ENCODE results near the gene LIF. TPM values are rescaled to one million over a fixed set of nuclear protein-coding genes. Genes with fewer than 3 reads are reported as not detected.

LIF gene
- total RNA-seq, 1 donor from 2014 or later = 2.3 TPM

- Mint-ChIP-seq H3K4me3 (ENCODE audit: low read depth) (no peak overlapping the region), H3K27me3 (peaks cover 6% of the 10 kb centered on the region), H3K9me3 (ENCODE audit: low read depth) (peaks cover 8% of the 10 kb centered on the region), H3K36me3 (ENCODE audit: insufficient read depth) (no peaks in the 10 kb centered on the region), H3K27ac (no peak overlapping the region), H3K4me1 (ENCODE audit: low read depth) (peaks cover 33% of the 10 kb centered on the region)
- TF ChIP-seq, protein P1, sequence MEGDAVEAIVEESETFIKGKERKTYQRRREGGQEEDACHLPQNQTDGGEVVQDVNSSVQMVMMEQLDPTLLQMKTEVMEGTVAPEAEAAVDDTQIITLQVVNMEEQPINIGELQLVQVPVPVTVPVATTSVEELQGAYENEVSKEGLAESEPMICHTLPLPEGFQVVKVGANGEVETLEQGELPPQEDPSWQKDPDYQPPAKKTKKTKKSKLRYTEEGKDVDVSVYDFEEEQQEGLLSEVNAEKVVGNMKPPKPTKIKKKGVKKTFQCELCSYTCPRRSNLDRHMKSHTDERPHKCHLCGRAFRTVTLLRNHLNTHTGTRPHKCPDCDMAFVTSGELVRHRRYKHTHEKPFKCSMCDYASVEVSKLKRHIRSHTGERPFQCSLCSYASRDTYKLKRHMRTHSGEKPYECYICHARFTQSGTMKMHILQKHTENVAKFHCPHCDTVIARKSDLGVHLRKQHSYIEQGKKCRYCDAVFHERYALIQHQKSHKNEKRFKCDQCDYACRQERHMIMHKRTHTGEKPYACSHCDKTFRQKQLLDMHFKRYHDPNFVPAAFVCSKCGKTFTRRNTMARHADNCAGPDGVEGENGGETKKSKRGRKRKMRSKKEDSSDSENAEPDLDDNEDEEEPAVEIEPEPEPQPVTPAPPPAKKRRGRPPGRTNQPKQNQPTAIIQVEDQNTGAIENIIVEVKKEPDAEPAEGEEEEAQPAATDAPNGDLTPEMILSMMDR (IDR thresholded peaks at IDR 0.05; ENCODE audit: unreplicated experiment) = no peak
- DNase-seq (ENCODE audit: low spot score, unreplicated experiment) = no peak
Observed at GRCh38 chr22:30198152-30198825, 48.3 kb downstream of the LIF start.

DNA sequence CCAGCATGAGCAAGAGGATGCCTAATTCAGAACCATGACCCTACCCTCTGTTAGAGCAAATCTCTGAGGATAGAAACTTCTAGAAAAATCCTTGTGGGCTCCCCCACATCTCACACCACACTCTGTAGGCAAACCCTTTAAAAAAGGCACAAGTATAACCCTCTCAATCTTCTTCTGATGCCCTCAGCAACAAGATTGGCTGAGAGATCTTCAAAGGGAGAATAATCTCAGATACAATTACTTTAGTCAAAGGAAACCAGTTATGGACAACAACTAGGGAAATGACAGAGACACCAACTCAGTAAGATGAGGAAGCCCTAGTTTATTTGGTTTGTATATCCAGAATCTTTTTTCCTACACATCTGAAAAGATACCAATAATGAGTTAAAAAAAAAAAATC, 49.2 kb downstream of the LIF start:
- Mint-ChIP-seq H3K4me3 (ENCODE audit: low read depth) (no peak overlapping the region), H3K4me1 (ENCODE audit: low read depth) (peaks cover 29% of the 10 kb centered on the region), H3K27ac (no peak overlapping the region), H3K27me3 (peaks cover 6% of the 10 kb centered on the region), H3K36me3 (ENCODE audit: insufficient read depth) (no peaks in the 10 kb centered on the region), H3K9me3 (ENCODE audit: low read depth) (peaks cover 7% of the 10 kb centered on the region)
- no peak for DNase-seq (ENCODE audit: low spot score, unreplicated experiment)
- TF ChIP-seq, protein P1 (IDR thresholded peaks at IDR 0.05; ENCODE audit: unreplicated experiment) = no peak

DNA sequence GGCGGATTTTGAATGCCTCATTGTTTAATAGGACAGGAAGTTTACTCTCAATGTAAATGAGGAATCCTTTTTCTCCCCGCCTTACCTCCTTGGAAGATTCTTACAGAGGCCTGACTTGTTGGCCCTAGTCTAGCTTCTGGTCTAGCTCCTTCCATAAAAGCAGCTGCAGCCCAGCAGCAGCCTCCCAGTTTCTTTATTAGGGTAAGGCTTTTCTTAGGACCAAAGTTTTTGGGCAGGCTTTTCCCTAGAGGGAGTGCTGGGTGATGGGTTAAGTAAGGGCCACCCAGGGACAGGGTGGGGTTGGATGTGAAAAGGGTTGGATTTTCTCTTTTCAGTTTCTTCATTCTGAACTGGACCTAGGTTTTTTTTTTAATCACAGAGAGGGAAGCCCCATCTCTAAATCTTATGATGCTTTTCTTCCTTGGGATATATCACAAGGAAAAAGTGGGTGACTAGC, 49.7 kb downstream of the LIF start:
- H3K27me3 Mint-ChIP-seq = peaks cover 6% of the 10 kb centered on the region
- peaks cover 3% of the 10 kb centered on the region for H3K9me3 Mint-ChIP-seq (ENCODE audit: low read depth)
- DNase-seq (ENCODE audit: low spot score, unreplicated experiment) = no peak
- no peak overlapping the region for H3K4me3 Mint-ChIP-seq (ENCODE audit: low read depth)
- H3K4me1 Mint-ChIP-seq (ENCODE audit: low read depth) = peaks cover 25% of the 10 kb centered on the region
- H3K27ac Mint-ChIP-seq = peak overlapping the region; percentile 96
- TF ChIP-seq, protein P1 (IDR thresholded peaks at IDR 0.05; ENCODE audit: unreplicated experiment) = no peak
- no peaks in the 10 kb centered on the region for H3K36me3 Mint-ChIP-seq (ENCODE audit: insufficient read depth)

DNA sequence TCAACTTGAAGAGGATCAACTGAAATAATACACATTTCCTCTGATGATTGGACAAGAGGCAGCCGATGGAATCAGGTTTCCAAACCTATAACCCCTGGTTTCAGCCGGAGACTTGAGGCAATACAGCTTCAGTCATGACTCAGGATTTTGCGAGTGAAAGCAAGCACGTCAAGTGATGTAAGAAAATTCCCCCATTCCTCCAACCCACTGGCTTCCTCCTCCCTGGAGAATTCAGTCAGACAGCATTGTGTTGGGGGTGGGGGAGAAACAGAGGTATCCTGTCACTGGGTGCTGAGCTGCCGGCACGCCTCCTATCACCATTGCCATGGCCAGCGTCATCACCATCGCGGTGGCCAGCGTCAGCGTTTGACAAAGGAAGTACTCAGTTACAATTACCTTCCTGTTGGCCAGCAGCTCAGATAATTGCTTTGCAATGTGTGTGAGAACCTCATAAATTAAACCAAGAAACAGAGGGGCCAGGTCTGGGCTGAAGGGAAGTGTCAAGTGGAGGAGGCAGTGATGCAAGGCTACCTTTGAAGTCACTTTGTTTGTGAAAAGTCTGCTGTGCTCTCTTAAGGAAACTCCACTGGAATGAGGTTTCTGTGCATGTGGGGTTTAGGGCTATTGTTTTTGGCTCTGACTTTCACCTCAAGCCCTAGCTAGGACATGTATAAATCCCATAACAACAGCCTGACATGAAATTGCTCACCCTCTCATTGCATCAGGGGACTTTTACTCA, 50.2 kb downstream of the LIF start:
- H3K27ac Mint-ChIP-seq = peak overlapping the region; percentile 96

More for the DNA sequence above, 50.2 kb downstream of the LIF start:
- H3K4me3 Mint-ChIP-seq (ENCODE audit: low read depth) = peak overlapping the region; percentile 44
- H3K27me3 Mint-ChIP-seq = peaks cover 6% of the 10 kb centered on the region
- TF ChIP-seq, protein P1 (IDR thresholded peaks at IDR 0.05; ENCODE audit: unreplicated experiment) = no peak
- no peaks in the 10 kb centered on the region for H3K9me3 Mint-ChIP-seq (ENCODE audit: low read depth)
- H3K4me1 Mint-ChIP-seq (ENCODE audit: low read depth) = peaks cover 27% of the 10 kb centered on the region
- peak; percentile 25 for DNase-seq (ENCODE audit: low spot score, unreplicated experiment)
- no peaks in the 10 kb centered on the region for H3K36me3 Mint-ChIP-seq (ENCODE audit: insufficient read depth)

Data from progenitor cell of endocrine pancreas (in vitro differentiated cells).